Middle frontal gyrus (tissue), 1 donor: ENCODE measurements around the gene HNF4A.

ENCODE experiments used
- DNase-seq: peaks from one replicate; pipeline ENCODE4 v3.0.0-alpha.2; 2015; ENCODE audit warnings: low spot score; ENCODE audit errors: extremely low spot score

Gene HNF4A

GRCh38 chr20:44392088-44392775 lies 36.7 kb downstream of the HNF4A start:
- DNase-seq, result no peak

GRCh38 chr20:44392776-44393607 lies 37.5 kb downstream of the HNF4A start:
- no peak for DNase-seq

- no peak for DNase-seq
These were observed 38.3 kb downstream of the HNF4A start for GRCh38 chr20:44393608-44394451.

GRCh38 chr20:44394452-44394701 lies 38.9 kb downstream of the HNF4A start:
- DNase-seq, result no peak

GRCh38 chr20:44394702-44395460 lies 39.4 kb downstream of the HNF4A start:
- no peak for DNase-seq

GRCh38 chr20:44395461-44396340 lies 40.2 kb downstream of the HNF4A start:
- no peak for DNase-seq

- no peak for DNase-seq
These were observed 41.1 kb downstream of the HNF4A start for GRCh38 chr20:44396369-44397130.

- DNase-seq, result no peak
These were observed 42.8 kb downstream of the HNF4A start for GRCh38 chr20:44398335-44398734.

- no peak for DNase-seq
These were observed 43.9 kb downstream of the HNF4A start for GRCh38 chr20:44399446-44399845.

- no peak for DNase-seq
These were observed 45.1 kb downstream of the HNF4A start for GRCh38 chr20:44400671-44400969.

GRCh38 chr20:44400970-44401769 lies 45.7 kb downstream of the HNF4A start:
- DNase-seq, result no peak

- no peak for DNase-seq
These were observed 46.4 kb downstream of the HNF4A start for GRCh38 chr20:44401770-44402390.

GRCh38 chr20:44402391-44403193 lies 47.1 kb downstream of the HNF4A start:
- no peak for DNase-seq

- DNase-seq, result no peak
These were observed 48.0 kb downstream of the HNF4A start for GRCh38 chr20:44403194-44404112.

- DNase-seq, result no peak
These were observed 49.0 kb downstream of the HNF4A start for GRCh38 chr20:44404204-44405181.
